NCI-H1417 (cell line): ENCODE results near the gene SUCLG2.
"Not testable (repeated sequence)": the region's sequence is repeated elsewhere in the genome, so short reads cannot be mapped to it uniquely, and the experiment has no call there.

Source experiments
- DNase-seq, 3 experiments: peaks; one replicate each; lab custom pipeline; 2025; lab: John Stamatoyannopoulos, UW

The SUCLG2 gene

DNA sequence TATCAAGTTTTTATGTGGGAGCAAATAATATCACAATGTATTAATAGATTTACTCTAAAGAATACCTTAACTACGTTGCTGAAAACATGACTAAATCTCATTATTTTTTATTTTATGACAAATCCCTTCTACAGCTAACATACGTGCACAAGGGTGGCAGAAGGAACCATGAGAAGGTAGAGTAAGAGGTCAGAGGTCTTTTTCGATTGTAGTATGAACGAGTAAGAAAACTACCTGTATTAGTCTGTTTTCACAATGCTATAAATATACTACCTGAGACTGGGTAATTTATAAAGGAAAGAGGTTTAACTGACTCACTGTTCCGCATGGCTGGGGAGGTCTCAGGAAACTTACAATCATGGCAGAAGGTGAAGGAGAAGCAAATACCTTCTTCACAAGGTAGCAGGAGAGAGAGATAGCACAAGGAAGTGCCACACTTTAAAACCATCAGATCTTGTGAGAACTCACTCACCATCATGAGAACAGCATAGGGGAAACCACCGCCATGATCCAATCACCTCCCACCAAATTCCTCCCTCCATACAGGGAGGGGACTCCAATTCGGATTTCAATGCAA is 95.3 kb downstream of the SUCLG2 start:
- DNase-seq = no peak

DNA sequence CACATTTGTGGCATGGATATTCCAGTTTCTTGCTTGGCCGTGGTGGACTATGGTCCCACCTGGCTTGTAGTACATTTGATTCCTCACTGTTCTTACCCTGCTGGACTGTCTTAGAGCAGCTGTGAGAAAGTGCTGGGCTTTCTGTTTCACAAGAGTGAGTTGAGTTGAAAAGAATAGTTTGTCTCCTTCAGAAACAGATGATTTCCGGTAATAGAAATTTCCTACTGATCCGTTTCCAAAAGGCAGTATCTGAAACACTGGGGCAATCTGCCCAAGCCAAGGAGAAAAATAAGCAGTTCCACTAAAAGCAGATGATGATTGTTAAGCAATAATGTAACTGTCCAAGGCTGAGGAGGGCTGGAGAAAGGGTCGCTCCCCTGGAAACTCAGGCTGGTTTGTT is 96.0 kb downstream of the SUCLG2 start:
- no peak for DNase-seq

DNA sequence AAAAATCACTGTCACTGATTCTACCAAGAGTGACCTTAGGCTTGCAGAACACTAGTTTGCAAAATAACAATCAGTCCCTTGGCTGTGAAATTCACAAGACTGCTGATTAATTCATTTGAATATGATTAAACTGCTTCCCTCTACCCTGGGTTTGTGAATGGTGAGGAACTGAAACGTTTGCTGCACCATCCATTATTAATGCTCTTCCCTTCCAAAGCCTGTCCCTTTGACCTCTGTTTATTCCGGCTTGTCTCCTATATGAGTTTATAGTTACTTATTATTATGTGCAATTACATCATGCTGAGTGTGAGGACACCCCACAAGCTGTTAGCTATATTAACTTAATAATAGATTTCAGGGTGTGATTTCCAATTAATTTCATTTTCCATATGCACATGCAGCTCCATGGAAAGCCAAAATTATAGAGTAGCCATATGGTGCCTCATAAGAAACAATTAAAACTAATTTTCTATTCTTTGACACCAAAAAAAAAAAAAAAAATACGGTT is 96.5 kb downstream of the SUCLG2 start:
- DNase-seq = peak in 2 of 3 experiments; percentile 30 to 74

DNA sequence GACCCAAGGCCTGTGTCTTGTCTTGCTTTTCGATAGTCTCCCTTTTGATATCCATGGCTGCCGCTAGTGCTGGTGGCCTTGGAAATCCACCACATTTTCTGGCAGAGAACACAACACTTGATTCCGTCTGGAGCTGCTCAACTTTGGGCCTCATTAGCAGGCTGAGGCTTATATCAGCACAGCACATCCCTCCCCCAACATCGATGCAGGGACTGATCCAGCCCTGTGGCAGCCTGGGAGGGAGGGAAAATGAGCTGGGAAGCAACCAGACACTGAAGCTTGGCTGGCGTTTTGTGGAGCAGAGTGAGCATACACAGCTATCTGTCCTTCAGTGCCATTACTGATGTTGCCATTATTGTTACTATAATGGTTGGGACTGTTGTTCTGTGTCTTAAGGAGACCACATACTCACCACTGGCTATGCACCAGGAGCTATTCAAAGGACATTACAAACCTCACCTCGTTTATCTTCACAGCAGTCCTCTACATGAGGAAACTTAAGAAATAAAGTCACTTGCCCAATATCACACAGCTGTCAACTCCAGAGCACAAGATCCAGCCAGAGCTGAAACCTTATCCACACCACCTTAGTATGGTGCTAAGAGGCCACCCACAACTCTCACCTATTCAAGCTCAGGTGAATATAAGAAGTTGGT is 102.9 kb downstream of the SUCLG2 start:
- DNase-seq = no peak

DNA sequence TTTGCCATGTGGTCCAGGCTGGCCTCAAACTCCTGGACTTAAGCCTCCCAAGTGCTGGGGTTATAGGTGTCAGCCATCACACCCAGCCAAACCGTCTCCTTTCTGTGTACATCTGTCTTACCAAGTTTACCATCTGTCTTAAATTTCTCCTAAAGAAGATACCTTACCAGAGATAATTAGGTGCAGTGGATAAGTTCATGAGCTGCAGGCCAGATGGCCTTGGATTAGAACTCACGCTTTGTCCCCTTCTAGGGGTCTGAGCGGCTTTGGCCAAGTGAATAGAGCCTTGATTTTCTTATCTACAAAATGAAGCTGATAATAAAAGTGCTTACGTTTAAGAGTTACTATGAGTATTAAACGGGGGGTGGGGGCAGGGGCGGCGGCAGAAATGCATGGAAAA is 103.9 kb downstream of the SUCLG2 start:
- DNase-seq = no peak

DNA sequence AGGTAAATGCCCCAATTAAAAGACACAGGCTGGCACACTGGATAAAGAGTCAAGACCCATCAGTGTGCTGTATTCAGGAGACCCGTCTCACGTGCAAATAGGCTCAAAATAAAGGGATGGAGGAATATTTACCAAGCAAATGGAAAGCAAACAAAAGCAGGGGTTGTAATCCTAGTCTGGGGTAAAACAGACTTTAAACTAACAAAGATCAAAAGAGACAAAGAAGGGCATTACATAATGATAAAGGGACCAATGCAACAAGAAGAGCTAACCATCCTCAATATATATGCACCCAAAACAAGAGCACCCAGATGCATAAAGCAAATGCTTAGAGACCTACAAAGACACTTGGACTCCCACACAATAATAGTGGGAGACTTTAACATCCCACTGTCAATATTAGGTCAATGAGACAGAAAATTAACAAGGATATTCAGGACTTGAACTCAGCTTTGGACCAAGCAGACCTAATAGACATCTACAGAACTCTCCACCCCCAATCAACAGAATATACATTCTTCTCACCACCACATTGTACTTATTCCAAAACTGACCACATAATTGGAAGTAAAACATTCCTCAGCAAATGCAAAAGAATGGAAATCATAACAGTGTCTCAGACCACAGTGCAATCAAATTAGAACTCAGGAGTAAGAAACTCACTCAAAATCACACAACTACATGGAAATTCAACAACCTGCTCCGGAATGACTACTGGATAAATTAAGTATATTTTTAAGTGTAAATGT is 111.7 kb downstream of the SUCLG2 start:
- DNase-seq = not testable (repeated sequence)

DNA sequence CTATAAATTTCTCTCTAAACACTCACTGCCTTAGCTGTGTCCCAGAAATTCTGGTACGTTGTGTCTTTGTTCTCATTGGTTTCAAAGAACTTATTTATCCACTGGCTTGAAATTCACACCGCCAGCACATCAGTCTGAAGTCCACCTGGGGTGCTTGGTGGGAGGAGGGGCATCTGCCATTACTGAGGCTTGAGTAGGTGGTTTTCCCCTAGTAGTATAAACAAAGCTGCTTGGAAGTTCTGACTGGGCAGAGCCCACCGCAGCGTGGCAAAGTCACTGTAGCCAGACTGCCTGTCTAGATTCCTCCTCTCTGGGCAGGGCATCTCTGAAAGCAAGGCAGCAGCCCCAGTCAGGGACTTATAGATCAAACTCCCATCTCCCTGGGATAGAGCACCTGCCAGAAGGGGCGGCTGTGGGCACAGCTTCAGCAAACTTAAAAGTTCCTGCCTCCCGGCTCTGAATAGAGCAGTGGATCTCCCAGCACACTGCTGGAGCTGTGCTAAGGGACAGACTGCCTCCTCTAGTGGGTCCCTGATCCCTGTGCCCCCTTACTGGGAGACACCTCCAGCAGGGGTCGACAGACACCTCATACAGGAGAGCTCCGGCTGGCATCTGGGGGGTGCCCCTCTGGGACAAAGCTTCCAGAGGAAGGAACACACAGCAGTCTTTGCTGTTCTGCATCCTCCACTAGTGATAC is 114.1 kb downstream of the SUCLG2 start:
- no peak for DNase-seq

DNA sequence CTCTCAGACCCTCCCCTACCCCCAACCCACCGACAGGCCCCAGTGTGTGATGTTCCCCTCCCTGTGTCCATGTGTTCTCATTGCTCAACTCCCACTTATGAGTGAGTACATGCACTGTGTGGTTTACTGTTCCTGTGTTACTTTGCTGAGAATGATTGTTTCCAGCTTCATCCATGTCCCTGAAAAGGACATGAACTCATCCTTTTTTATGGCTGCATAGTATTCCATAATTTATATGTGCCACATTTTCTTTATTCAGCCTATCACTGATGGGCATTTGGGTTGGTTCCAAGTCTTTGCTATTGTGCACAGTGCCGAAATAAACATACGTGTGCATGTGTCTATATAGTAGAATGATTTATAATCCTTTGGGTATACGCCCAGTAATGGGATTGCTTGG is 117.2 kb downstream of the SUCLG2 start:
- DNase-seq = not testable (repeated sequence)

DNA sequence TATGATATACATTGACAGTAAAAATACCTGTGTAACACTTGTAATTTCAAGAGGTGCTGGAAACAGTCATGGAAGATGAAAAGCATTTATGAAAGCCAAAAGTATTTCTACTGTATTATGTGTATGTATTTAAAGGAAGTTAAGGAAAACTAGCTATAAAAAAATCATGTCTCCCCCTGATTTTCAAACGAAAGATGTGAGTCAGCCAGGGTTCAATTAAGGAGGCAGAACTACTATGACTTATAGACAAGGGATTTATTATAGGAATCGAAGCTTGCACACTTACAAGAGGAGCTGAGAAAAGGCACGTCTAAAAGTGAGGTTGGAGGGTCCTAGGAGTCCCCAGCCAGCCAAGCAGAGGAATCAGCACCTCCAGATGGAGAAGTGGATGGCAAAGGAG is 119.4 kb downstream of the SUCLG2 start:
- no peak for DNase-seq

DNA sequence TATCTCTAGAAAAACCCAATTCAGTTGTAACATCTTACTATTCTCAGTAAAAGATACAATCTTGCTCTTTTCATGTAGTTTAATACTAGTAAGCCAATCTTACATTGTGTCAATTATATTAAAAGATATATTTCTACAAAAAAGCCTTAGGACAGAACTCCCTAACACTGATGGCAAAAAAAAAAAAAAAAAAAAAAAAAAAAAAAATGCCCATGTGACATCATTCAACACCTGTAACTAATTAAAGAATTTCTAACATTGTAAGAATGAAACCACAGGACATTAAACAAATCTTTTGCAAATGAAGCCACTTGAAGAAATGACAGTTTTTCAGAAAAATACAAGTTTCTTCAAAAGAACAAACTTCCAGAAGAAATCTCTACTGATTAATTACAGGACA is 119.8 kb downstream of the SUCLG2 start:
- no peak for DNase-seq

DNA sequence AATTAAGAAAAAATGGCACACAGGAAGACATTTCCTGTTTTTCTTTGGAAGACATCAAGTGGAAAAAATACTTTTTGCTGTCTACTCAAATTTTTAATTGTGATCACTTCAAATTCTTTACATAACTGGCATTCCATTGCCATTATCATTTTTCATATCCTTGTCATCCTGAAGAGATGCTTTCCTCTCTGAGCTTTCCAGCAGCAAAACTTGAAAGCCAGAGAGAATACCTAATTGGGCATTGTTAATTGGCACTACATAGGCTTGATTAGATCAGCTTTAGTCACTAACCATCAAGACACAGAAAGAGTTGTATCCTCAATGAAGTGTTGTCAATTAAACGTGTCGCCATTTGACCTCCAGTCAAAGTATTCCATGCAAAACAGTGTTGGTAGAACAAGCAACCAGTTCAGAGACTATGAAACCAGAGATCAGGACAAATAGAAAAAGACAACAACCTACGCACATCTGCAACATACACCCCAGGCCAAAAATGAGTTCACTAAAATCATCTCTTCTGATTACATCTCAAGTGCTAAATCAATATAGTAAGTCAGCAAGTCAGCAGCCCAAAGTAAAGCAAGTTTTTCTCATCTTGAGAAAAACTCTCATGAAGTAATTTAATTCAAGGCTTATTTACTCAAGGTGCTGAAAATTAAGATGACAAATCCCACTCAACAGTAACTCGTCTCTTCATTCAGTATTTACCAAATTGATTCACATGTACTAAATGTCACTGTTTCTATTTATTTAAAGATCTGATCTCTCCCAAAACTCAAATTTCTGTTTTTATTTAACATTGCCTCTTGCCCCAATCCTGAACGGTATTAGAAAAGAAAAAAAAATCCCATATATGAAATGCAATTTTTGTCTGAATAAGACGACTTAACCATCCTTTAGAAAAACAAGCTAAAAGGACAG is 123.0 kb downstream of the SUCLG2 start:
- no peak for DNase-seq

DNA sequence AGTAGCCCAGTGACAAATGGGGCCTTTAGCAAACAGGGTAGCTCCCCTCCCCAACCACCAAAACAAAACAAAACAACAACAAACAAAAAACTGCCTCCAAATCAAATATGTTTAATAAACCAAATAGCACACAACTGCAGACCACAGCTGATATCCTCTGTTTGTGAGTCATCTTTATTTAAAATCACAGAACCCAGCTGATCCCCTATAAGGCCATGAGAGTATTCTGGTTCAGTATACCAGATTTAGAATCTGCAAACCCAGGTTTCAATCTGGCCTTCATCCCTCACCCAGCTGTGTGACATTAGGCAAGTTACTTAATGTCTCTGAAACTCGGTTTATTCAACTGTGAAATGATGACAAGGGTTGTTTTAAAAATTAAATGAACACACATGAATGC is 124.5 kb downstream of the SUCLG2 start:
- DNase-seq = no peak

DNA sequence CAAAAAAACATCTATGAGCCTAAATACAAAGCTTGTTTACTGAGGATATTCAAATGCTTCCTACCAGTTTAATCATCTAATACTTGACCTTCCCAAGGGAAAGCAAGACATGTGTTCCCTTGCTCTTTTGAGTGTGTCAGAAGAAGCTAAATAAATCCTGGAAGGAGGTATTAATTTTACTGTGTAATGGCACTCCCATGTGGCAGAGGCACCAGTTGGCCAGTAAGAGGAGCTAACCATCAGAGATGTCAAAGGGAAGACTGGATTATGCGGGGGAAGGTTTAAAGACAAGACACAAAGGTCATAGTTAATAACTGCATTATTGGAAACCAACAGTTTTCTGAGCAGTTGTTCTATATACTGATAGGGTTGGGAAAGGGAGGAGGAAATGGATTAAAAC is 125.1 kb downstream of the SUCLG2 start:
- DNase-seq = no peak

DNA sequence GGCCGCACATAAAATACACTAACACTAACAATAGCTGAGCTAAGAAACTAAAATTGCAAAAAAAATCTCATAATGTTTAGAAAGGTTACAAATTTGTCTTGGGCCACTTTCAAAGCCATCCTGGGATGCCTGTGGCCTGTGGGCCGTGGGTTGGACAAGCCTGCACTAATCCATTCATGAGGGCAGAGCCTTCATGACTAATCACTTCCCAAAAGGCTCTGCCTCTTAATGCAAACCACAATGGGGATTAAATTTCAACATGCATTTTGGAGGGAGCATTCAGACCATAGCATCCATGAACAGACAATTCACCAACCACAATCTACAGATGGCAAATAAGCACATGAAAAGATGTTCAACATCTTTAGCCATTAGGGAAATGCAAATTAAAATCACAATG is 128.2 kb downstream of the SUCLG2 start:
- DNase-seq = peak in 1 of 3 experiments; percentile 53

DNA sequence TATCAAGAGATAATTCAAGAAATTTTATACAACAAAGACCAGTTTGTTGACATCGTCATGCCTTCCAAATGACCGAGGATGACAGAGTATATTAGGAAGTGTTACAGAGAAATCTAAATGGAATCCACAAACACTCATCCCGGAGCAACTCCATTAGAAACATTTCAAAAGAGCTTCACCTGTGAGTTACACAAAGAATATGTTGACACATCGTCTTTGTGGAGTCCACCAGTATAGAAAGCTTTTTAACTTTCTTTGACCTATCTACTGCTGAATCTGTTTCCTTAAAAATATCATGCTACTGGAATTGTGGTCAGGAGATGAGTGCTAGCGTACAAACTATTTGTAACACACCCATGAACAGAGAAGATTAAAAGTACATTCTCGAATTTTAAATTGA is 130.4 kb downstream of the SUCLG2 start:
- no peak for DNase-seq

DNA sequence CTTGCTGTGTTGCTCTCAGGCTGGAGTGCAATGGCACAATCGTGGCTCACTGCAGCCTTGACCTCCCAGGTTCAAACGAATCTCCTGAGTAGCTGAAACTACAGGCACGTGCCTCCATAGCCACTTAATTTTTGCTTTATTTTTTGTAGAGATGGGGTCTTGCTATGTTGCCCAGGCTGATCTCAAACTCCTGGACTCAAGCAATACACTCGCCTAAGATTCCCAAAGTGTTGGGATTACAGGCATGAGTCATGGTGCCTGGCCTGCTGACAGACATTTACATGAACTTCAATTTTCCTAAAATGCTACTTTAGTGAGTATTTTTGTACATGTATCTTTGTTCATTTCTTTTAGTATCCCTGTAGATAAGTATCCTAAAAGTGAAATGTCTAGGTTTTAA is 132.3 kb downstream of the SUCLG2 start:
- no peak for DNase-seq

DNA sequence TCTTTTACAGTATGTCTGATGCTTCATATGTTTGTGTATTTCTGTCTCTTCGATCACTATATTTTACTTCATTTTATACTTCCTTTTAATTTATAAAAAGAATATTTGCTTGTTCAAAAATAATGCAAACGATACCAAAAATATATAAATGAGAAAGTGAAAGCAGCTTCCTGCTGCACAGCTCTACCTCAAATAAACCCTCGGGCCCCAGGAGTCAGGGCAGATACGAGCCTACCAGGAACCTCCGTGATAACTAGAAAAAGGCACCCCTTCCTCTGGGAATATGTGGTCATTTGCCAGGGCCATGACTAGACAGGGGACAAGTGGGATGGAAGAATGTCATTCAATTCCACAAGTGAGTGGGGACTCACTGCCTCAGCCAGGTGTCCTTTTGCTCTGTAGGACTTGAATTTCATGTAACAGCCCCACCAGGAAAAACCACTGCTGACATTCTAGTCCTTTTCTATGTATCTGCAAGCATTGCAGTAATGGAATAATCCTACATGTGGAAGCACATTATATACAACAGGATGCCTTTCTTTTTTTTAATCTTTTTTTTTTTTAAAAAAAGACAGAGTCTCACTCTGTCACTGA is 133.3 kb downstream of the SUCLG2 start:
- no peak for DNase-seq

DNA sequence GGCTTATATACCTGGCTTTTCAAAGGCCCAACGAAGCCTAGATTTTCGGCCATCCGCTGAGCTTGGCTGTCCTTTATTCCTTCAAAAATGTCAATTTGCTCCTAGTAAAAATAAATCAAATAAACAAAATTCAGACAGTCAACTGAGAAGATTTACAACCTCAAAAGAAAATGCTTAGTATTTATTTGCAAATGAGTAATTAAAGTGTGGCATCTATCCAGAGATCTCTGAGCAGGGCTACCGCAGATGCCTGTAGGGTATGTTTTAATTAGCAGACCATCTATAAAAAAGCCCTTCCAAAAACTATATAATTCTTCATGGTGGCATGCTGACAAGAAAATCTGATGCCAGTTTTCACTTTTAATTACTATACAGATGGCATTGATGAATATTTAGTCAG is 136.2 kb downstream of the SUCLG2 start:
- DNase-seq = peak in 2 of 3 experiments; percentile 16 to 75

DNA sequence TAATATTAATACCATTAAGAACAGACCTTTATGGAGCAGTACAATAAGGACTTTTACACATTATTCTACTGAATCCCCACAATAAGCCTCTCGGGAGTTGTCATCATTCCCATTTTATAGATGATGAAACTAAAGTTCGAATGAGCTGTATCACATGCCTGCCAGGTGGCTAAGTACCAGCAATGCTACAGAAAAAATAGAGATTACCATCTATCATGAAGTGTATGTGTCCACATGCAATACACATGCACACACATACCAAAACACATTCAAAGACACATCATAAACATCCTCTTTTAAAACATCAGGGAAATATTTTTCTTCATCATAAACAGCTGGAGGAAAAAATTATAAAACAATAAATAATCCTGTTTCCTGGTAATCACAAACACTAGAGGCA is 136.6 kb downstream of the SUCLG2 start:
- DNase-seq = no peak

DNA sequence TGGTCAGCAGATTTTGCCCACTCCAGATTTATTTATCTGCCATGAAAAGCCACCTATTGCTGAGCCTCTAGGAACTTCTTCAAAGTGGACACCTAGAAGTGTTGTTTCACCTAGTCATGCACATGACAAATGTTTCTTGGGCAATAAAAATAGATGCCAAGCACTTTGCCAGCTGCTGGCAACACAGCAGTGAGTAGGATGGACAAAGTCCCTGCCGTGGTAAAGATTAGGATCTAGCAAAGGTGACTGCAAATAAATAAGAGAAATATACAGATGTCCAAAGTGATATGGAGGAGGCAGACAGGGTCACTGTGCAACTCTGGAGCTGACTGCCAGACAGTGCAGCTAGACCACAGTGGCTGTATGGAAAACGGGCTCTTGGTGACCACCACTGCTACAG is 137.9 kb downstream of the SUCLG2 start:
- DNase-seq = no peak

DNA sequence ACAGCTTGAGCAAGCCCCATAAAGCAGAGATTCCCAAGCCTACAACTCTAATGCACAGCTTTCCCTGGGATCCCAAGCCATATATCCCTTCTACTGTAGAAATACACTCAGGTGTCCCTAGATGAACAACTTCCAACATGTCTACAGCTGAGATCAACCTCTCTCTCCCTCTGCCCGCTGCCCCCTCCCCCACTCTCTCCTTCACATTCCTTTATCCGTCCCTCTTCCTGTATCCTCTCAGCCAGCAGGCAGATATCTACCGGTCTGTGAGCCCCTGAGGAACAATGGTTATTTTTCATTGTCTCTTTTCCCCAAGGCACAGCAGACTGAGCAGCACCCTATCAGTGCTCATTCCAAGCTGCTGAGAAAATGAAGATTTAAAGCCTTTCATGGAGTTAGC is 138.6 kb downstream of the SUCLG2 start:
- DNase-seq = no peak
